AG10803 (cell line): ENCODE data around the gene NCF2.
"Not testable (repeated sequence)": the region's sequence is repeated elsewhere in the genome, so short reads cannot be mapped to it uniquely, and the experiment has no call there.

ENCODE experiments used
- DNase-seq: peaks from one replicate; pipeline ENCODE4 v3.0.0; 2010; ENCODE audit warnings: low read depth
- H3K4me3 ChIP-seq: 2 replicates; pipeline ENCODE4 v1.5.1; 2011; ENCODE audit warnings: mild to moderate bottlenecking, low read length, control low read depth
- CTCF ChIP-seq: conservative IDR thresholded peaks from 2 replicates; pipeline ENCODE4 v1.5.1; 2011; ENCODE audit warnings: mild to moderate bottlenecking, low read length, control low read depth, inconsistent platforms

Gene NCF2

GRCh38 chr1:183634429-183635065 lies 44.3 kb upstream of the NCF2 start:
- H3K4me3 ChIP-seq = peak overlapping the region; percentile 80
- no peak for TF ChIP-seq CTCF
- DNase-seq = no peak

- peak; percentile 89 for DNase-seq
- peak; percentile 66 for TF ChIP-seq CTCF
- H3K4me3 ChIP-seq = peak overlapping the region; percentile 80
Observed at GRCh38 chr1:183633676-183634343, 43.6 kb upstream of the NCF2 start.

GRCh38 chr1:183632964-183633363 lies 42.7 kb upstream of the NCF2 start:
- no peak for TF ChIP-seq CTCF
- H3K4me3 ChIP-seq = peak overlapping the region; percentile 80

GRCh38 chr1:183632114-183632513 lies 41.9 kb upstream of the NCF2 start:
- DNase-seq = peak; percentile 86
- peak overlapping the region; percentile 80 for H3K4me3 ChIP-seq
- TF ChIP-seq CTCF = no peak

More at GRCh38 chr1:183632964-183633363, 42.7 kb upstream of the NCF2 start:
- DNase-seq = no peak

- peak; percentile 53 for DNase-seq
- no peak for TF ChIP-seq CTCF
- 0 out of 2 replicates have a peak overlapping the region, but pooled peaks have one; percentile 5 for H3K4me3 ChIP-seq
Observed at GRCh38 chr1:183630748-183631147, 40.5 kb upstream of the NCF2 start.

- TF ChIP-seq CTCF = no peak
- H3K4me3 ChIP-seq = no peak overlapping the region
- DNase-seq = no peak
Observed at GRCh38 chr1:183628537-183628936, 38.3 kb upstream of the NCF2 start.

GRCh38 chr1:183626236-183626635 lies 36.0 kb upstream of the NCF2 start:
- H3K4me3 ChIP-seq, DNase-seq: not testable (repeated sequence)
